Adipocyte (in vitro differentiated cells): ENCODE measurements around the gene ART4.

Experiments used
- DNase-seq: peaks from one replicate; pipeline ENCODE4 v3.0.0-alpha.2; 2015; ENCODE audit warnings: low read depth
- H3K27me3 ChIP-seq: replicated peaks from 2 replicates; pipeline ENCODE4 v1.7.0; 2013; ENCODE audit warnings: mild to moderate bottlenecking, low read length, moderate library complexity; ENCODE audit not compliant: control insufficient read depth, insufficient read depth
- H3K36me3 ChIP-seq: 2 replicates; pipeline ENCODE4 v1.7.0; 2013; ENCODE audit warnings: low read length, mild to moderate bottlenecking, moderate library complexity; ENCODE audit not compliant: control insufficient read depth, insufficient read depth, severe bottlenecking
- H3K4me1 ChIP-seq: 2 replicates; pipeline ENCODE4 v1.7.0; 2013; ENCODE audit warnings: mild to moderate bottlenecking, low read length, moderate library complexity; ENCODE audit not compliant: control insufficient read depth, insufficient read depth
- H3K4me3 ChIP-seq: 2 replicates; pipeline ENCODE4 v1.7.0; 2013; ENCODE audit warnings: mild to moderate bottlenecking, low read length, moderate library complexity
- H3K9ac ChIP-seq: 2 replicates; pipeline ENCODE4 v1.7.0; 2013; ENCODE audit warnings: mild to moderate bottlenecking, low read length, moderate library complexity
- H3K9me3 ChIP-seq: 2 replicates; pipeline ENCODE4 v1.7.0; 2013; ENCODE audit warnings: mild to moderate bottlenecking, low read length, moderate library complexity; ENCODE audit not compliant: control insufficient read depth

Gene ART4

DNA sequence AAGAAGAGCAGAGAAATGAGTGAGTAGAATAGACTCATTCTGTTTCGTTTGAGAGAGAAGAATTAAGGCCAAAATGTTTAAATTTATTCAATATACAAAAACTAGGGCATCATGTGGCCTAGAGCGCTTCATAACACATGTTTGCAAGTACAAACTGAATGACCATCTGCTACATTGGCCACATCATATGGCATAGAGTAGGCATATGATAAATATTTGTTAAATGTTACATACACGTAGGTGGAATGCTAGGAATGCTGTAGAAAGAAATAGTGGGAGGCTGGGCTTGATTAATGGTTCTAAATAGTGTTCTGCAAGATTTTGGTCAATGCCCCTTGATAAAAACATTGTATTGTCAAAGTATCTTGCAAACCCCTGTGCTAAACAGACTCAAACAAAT, 31.6 kb upstream of the ART4 start:
- H3K36me3 ChIP-seq, result no peaks in the 10 kb centered on the region
- H3K4me1 ChIP-seq, result no peaks in the 10 kb centered on the region
- no peak overlapping the region for H3K4me3 ChIP-seq
- no peak overlapping the region for H3K9ac ChIP-seq
- DNase-seq, result peak; percentile 10
- no peaks in the 10 kb centered on the region for H3K27me3 ChIP-seq
- no peaks in the 10 kb centered on the region for H3K9me3 ChIP-seq

DNA sequence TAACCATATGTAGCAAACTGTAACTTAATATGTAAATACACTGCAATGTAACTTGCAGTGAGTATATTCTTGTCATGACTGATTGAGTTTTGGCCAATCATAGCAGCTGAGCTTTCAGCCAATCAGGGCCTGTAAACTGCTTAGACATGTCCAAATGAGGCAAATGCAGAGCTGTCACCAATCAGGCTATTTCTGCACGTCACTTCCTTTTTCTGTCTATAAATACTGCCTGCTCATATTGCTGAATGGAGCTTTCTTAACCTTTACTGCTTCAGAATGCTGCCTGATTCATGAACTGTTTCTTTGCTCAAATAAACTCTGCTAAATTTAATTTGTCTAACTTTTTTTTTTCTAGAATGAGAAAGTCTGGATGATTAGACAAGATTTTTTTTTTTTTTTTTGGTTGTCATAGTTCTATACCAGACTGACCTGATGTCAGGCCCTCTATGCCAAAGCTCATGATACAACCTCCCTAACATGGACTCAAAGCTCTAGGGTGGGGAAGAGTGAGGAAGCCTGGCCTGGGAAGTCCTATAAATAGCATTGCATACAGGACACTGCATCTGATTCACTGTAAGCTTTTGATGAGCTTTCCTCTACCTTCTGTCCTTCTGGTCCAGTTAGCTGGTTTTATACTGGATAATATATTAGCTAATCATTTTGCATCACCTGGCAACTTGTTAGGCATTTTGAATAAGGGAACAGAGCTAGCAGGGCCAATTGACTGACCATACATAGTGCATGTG, 30.3 kb upstream of the ART4 start:
- no peak for DNase-seq
- Histone ChIP-seq H3K9ac (no peak overlapping the region), H3K4me3 (no peak overlapping the region), H3K9me3 (no peaks in the 10 kb centered on the region), H3K36me3 (no peaks in the 10 kb centered on the region), H3K4me1 (peaks cover 6% of the 10 kb centered on the region), H3K27me3 (no peaks in the 10 kb centered on the region)

DNA sequence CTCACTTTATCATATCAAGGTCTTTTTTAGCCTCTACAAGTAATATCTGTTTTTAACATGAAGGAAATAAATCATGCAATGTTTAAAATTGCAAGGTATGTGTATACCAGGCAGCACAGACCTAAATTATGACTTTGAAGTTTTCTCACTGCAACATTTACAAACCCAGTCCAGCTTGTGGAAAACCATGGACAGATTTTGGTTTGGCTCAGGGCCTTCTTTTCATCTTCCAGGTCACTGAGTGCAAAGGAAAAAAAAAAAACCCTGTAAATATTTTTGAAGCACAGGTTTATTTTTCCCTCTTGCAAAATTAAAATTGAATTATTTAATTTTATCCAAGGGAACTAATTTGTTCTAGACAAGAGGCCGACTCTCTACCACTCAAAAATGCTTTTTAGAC, 28.6 kb upstream of the ART4 start:
- no peak for DNase-seq
- no peaks in the 10 kb centered on the region for H3K36me3 ChIP-seq
- peaks cover 6% of the 10 kb centered on the region for H3K4me1 ChIP-seq
- no peaks in the 10 kb centered on the region for H3K27me3 ChIP-seq
- H3K9me3 ChIP-seq, result peaks cover 4% of the 10 kb centered on the region
- H3K9ac ChIP-seq, result no peak overlapping the region
- no peak overlapping the region for H3K4me3 ChIP-seq

DNA sequence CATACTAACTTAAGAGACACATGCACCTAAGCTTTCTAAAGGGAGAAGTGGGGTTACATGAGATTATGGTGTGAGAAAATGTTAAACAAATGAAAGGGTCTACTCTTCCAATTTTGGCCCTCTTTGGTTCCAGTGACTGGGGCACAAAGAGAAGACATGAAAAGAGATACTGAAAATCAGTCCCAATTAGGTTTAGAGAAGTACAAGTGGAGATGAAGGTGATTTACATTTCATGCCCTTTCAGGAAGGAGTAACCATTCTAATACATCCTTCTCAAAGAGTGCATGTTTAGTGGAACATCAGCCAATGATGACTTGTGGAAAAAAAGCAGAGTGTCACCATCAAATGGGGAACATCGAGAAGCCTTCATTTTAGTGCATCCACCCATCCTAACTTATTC, 27.9 kb upstream of the ART4 start:
- Histone ChIP-seq H3K9me3 (peaks cover 9% of the 10 kb centered on the region), H3K9ac (no peak overlapping the region), H3K4me3 (no peak overlapping the region), H3K36me3 (no peaks in the 10 kb centered on the region), H3K27me3 (no peaks in the 10 kb centered on the region), H3K4me1 (peaks cover 6% of the 10 kb centered on the region)
- no peak for DNase-seq

DNA sequence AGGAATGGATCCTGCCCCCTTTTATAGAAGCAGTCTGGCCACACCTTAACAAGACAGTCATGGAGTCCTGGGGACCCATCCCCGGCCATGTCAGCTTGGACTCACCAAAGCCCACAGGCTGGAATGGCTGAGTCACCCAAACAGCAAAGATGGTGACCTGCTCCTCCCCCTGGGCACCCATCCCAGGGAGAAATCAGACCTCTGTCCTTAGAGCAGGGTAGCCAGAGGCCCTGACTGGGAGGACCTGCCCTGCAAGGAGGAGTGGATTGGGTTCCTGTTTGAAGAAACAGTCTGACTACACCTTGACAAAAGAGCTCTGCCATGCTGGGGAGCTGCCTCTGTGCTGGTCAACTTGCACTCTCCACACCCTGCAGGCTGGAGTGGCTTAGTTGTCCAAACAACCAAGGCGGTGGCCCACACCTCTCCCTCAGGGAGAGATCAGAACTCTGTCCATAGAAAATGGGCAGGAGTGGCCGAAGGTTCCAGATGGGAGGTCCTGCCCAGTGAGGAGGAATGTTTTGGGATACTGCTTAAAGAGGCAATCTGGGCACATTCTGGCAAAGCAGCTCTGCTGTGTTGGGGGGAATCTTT, 25.7 kb upstream of the ART4 start:
- no peak for DNase-seq
- no peaks in the 10 kb centered on the region for H3K27me3 ChIP-seq

DNA sequence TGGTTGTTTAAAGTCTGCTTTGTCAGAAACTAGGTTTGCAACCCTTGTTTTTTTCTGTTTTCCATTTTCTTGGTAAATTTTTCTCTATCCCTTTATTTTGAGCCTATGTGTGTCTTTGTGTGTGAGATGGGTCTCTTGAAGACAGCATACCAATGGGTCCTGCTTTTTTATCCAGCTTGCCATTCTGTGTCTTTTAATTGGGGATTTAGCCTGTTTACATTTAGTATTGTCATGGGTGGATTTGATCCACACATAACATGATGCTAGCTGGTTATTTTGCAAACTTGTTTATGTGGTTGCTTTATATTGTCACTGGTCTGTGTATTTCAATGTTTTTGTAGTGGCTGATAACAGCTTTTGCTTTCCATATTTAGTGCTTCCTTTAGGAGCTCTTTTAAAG, 17.2 kb upstream of the ART4 start:
- Histone ChIP-seq H3K27me3 (no peaks in the 10 kb centered on the region), H3K4me3 (no peak overlapping the region), H3K9me3 (peaks cover 15% of the 10 kb centered on the region), H3K36me3 (no peaks in the 10 kb centered on the region), H3K4me1 (no peaks in the 10 kb centered on the region), H3K9ac (no peak overlapping the region)
- DNase-seq, result no peak

More for the DNA sequence above, 25.7 kb upstream of the ART4 start:
- H3K4me3 ChIP-seq, result no peak overlapping the region
- H3K4me1 ChIP-seq, result peaks cover 6% of the 10 kb centered on the region
- H3K9me3 ChIP-seq, result peaks cover 9% of the 10 kb centered on the region
- no peak overlapping the region for H3K9ac ChIP-seq
- H3K36me3 ChIP-seq, result no peaks in the 10 kb centered on the region

DNA sequence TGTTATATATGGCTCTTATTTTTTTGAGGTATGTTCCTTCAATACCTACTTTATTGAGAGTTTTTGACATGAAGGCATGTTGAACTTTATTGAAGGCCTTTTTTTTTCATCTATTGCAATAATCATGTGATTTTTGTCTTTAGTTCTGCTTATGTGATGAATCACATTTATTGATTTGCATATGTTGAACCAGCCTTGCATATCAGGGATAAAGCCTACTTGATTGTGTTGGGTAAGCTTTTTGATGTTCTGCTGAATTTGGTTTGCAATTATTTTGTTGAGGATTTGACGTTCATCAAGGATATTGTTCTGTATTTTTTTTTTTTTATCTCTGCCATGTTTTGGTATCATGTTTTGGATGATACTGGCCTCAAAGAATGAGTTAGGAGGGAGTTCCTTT, 15.2 kb upstream of the ART4 start:
- H3K27me3 ChIP-seq, result no peaks in the 10 kb centered on the region
- no peaks in the 10 kb centered on the region for H3K36me3 ChIP-seq
- DNase-seq, result no peak
- H3K4me1 ChIP-seq, result peaks cover 15% of the 10 kb centered on the region
- H3K9ac ChIP-seq, result no peak overlapping the region
- peaks cover 15% of the 10 kb centered on the region for H3K9me3 ChIP-seq
- H3K4me3 ChIP-seq, result no peak overlapping the region

DNA sequence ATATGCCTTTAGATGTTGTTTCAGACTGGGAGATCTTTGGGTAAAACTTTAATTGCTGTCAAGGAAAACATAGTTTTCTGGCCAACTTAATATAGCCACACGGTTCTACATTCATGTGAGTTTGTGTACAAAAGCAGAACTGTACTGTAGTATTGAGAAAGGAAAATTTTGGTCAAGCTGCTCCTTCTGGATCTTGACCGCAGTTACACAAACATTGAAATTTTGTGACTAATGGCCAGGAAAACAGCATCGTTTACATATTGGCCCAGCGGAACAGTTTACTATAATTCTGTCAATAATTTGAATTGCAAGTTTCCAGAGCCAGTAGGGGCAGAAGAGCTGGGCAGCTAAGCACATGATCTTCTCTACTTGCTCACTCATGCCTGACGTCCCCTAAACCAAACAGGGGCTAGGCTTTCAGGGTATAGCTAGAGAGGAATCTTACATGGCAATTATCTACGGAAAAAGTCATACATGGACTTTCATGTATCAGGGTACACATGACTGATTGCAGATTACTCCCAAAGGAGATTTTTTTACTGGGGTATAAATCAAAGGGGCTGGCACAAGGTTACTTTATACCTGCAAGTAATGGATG, 11.4 kb upstream of the ART4 start:
- Histone ChIP-seq H3K36me3 (no peaks in the 10 kb centered on the region), H3K9me3 (peaks cover 6% of the 10 kb centered on the region), H3K4me3 (peak overlapping the region; percentile 32), H3K9ac (peak overlapping the region; percentile 45), H3K4me1 (peaks cover 20% of the 10 kb centered on the region), H3K27me3 (no peaks in the 10 kb centered on the region)
- peak; percentile 79 for DNase-seq

DNA sequence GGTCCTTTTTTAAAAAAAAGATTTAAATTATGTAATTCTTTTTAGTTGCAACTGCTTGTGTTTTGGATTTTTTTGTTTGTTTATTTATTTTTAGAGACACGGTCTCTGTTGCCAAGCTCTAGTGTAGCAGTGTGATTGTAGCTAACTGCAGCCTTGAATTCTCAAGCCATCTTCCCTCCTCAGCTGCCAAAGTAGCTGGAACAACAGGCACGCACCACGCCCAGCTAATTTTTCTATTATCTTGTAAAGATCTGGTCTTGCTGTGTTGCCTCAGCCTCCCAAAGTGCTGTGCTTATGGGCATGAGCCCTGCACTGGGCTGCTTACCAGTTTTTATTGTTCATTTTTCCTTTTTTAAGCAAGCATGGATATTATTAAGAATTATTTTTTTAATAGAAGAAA, 10.6 kb upstream of the ART4 start:
- peak; percentile 66 for DNase-seq
- H3K36me3 ChIP-seq, result no peaks in the 10 kb centered on the region
- H3K4me3 ChIP-seq, result peak overlapping the region; percentile 32
- H3K9me3 ChIP-seq, result no peaks in the 10 kb centered on the region
- H3K27me3 ChIP-seq, result no peaks in the 10 kb centered on the region
- H3K4me1 ChIP-seq, result peaks cover 28% of the 10 kb centered on the region
- H3K9ac ChIP-seq, result peak overlapping the region; percentile 45

DNA sequence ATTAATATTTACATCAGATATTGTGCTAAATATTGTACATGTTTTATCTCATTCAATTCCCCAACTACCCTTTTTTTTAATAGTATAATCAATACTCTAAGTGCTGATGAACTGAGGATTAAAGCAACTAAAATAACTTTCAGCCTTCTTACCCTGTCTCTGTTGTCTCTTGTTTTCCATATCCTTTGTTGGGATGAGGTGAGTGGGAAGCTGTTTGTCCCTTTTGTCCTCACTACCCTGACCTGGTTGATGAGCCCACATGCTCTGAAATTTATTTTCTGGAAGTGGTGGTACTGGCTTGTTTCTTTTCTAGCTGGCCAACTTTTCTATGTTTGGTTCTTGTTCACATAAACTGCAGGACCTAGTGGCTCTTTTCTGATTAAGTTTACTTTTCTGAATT, 9.6 kb upstream of the ART4 start:
- Histone ChIP-seq H3K9me3 (no peaks in the 10 kb centered on the region), H3K9ac (no peak overlapping the region), H3K4me3 (no peak overlapping the region), H3K4me1 (peaks cover 31% of the 10 kb centered on the region), H3K27me3 (no peaks in the 10 kb centered on the region), H3K36me3 (no peaks in the 10 kb centered on the region)
- DNase-seq, result no peak

DNA sequence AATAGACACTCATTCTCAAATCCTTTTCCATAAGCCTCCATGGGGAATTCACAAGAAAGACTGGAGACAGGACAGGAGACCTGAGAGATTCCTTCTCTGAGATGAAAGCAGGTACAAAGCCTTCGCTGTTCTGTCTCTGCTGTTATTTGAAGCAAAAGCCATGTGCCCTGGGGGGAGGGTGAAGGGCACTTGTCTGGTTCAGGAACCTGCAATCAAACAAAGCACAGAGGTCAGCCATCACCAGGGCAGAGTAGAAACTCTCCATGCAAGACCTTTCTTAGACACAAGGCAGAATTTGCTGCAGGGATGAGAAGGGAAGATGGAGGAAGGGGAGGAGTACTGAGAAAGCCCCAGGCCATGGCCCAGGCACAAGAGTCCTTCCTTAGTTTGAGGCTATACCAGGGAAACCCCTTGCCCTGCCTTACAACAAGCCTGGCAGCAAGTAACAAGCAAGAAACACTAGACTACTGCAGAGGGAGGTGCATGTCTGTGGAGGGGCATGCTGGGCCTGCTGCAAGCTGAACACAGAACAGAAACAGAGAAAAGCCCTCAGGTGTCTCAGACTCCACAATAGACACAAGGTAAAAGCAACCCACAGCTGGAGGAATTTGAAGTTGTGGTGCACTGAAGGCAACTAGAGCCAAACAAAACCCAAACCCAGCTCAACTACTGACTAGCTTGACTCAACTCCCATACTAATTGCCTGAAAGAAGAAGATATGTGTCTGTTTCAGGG, 7.8 kb upstream of the ART4 start:
- no peak for DNase-seq
- no peaks in the 10 kb centered on the region for H3K27me3 ChIP-seq

More for the DNA sequence above, 7.8 kb upstream of the ART4 start:
- no peaks in the 10 kb centered on the region for H3K9me3 ChIP-seq
- H3K4me1 ChIP-seq, result peaks cover 46% of the 10 kb centered on the region
- H3K4me3 ChIP-seq, result no peak overlapping the region
- H3K36me3 ChIP-seq, result no peaks in the 10 kb centered on the region
- H3K9ac ChIP-seq, result no peak overlapping the region
